Gastrocnemius medialis (tissue), 4 donors: ENCODE measurements around the gene KRT16. TPM values are rescaled to one million over a fixed set of nuclear protein-coding genes. Genes with fewer than 3 reads are reported as not detected.

Experiments used
- ATAC-seq, 2 donors: fragments of 150-250 bp; one replicate each; pipeline ENCODE4 v1.9.1; 2016
- DNase-seq, 2 donors: peaks; one replicate each; pipeline ENCODE4 v3.0.0-alpha.2; 2019
- H3K27ac ChIP-seq, 4 donors: fragments of 200-600 bp; sonication (generic); 1 replicate in 1 of 4; 2 replicates in 3 of 4; pipeline ENCODE4 v1.5.1; 2016 to 2018; ENCODE audit warnings: mild to moderate bottlenecking in 2 of 4, moderate library complexity in 1 of 4
- H3K27me3 ChIP-seq, 3 donors: fragments of 200-600 bp; sonication (generic) in 2 of 3; 1 replicate in 1 of 3; 2 replicates in 2 of 3; pipeline versions ENCODE4 v1.5.1 to v1.6.0; 2016 to 2019; ENCODE audit warnings: mild to moderate bottlenecking in 1 of 3, moderate library complexity in 1 of 3
- H3K36me3 ChIP-seq, 2 donors: fragments of 200-600 bp; sonication (generic) in 1 of 2; one replicate each; pipeline ENCODE4 v1.5.1; 2017 to 2018
- H3K4me1 ChIP-seq, 2 donors: fragments of 200-600 bp; sonication (generic) in 1 of 2; one replicate each; pipeline ENCODE4 v1.5.1; 2016 to 2017; ENCODE audit warnings: mild to moderate bottlenecking in 2 of 2
- H3K4me3 ChIP-seq, 4 donors: fragments of 200-600 bp; sonication (generic) in 3 of 4; 1 replicate in 1 of 4; 2 replicates in 3 of 4; pipeline ENCODE4 v1.5.1; 2016 to 2019; ENCODE audit warnings: mild to moderate bottlenecking in 2 of 4
- H3K9me3 ChIP-seq, 3 donors: fragments of 200-600 bp; sonication (generic) in 2 of 3; 1 replicate in 1 of 3; 2 replicates in 2 of 3; pipeline ENCODE4 v1.5.1; 2016 to 2019
- CTCF ChIP-seq, 5 experiments: fragments of 450-650 bp in 3 of 5; fragments of 200-600 bp in 2 of 5; sonication (generic) in 2 of 5; IDR thresholded peaks in 4 of 5; conservative IDR thresholded peaks in 1 of 5; 1 replicate in 4 of 5; 2 replicates in 1 of 5; pipeline ENCODE4 v1.5.1; 2016 to 2019; ENCODE audit warnings: antibody characterized with exemption in 5 of 5, mild to moderate bottlenecking in 3 of 5, moderate library complexity in 3 of 5
- POLR2A ChIP-seq, 2 donors: fragments of 450-650 bp; IDR thresholded peaks; one replicate each; pipeline ENCODE4 v1.6.1; 2017; ENCODE audit warnings: antibody characterized with exemption in 2 of 2, mild to moderate bottlenecking in 2 of 2, moderate library complexity in 2 of 2
- in situ Hi-C, 4 donors: fragments of 200-750 bp; cut with MboI; loops; one replicate each; pipeline versions ENCODE4 v1.15.0 to v1.8.0; 2017; ENCODE audit warnings: low sequenced_read_pairs in 4 of 4
- intact Hi-C: fragments of 100-400 bp; cut with DNase I; formaldehyde crosslinking; loops from one replicate; pipeline ENCODE4 v1.15.1; 2023; ENCODE audit warnings: low total_unique reads
- total RNA-seq, 4 donors: library from RNA; depleted of rRNA; stranded (reverse); fragments of >200 nt; gene quantifications; one replicate each; pipeline versions ENCODE4 v1.1.0 to v1.2.3, GENCODE V29; 2016

Gene KRT16
- total RNA-seq, 4 donors from 2014 or later, result 0.34 TPM; not detected in 3

GRCh38 chr17:41654678-41655607 is 42.4 kb upstream of the KRT16 start:
- no peaks in the 10 kb centered on the region for H3K27me3 ChIP-seq
- ATAC-seq (no peak), DNase-seq (no peak)
- no peak overlapping the region for H3K4me3 ChIP-seq
- H3K27ac ChIP-seq, result no peak overlapping the region
- no peaks in the 10 kb centered on the region for H3K9me3 ChIP-seq
- peaks cover 0 to 5% of the 10 kb centered on the region in 2 donors for H3K4me1 ChIP-seq
- in situ Hi-C loops (loop anchor here in 2 of 4 donors (25.0 kb wide), 2 partner anchors 843 to 1043 kb away; partner anchors contain the start of gene KRT10 (in 1 of the 2)), intact Hi-C loops (no loop called here)
- no peaks in the 10 kb centered on the region for H3K36me3 ChIP-seq
- TF ChIP-seq CTCF (IDR thresholded peaks at IDR 0.05 in 4 of 5, conservative IDR thresholded peaks at IDR 0.05 in 1 of 5) (no peak), POLR2A (IDR thresholded peaks at IDR 0.05) (no peak)

- ATAC-seq (no peak), DNase-seq (no peak)
- Histone ChIP-seq H3K27me3 (no peaks in the 10 kb centered on the region), H3K4me1 (peaks cover 0 to 5% of the 10 kb centered on the region in 2 donors), H3K27ac (no peak overlapping the region), H3K36me3 (no peaks in the 10 kb centered on the region), H3K9me3 (no peaks in the 10 kb centered on the region), H3K4me3 (no peak overlapping the region)
- intact Hi-C loops, result no loop called here
- in situ Hi-C loops, result loop anchor here in 2 of 4 donors (25.0 kb wide), 2 partner anchors 842 to 1042 kb away; partner anchors contain the start of gene KRT10 (in 1 of the 2)
- TF ChIP-seq CTCF (IDR thresholded peaks at IDR 0.05 in 4 of 5, conservative IDR thresholded peaks at IDR 0.05 in 1 of 5) (no peak), POLR2A (IDR thresholded peaks at IDR 0.05) (no peak)
Measured at GRCh38 chr17:41653892-41654677, 41.5 kb upstream of the KRT16 start.

- in situ Hi-C loops, result loop anchor here in 2 of 4 donors (25.0 kb wide), 2 partner anchors 841 to 1041 kb away; partner anchors contain the start of gene KRT10 (in 1 of the 2)
- Histone ChIP-seq H3K9me3 (no peaks in the 10 kb centered on the region), H3K4me1 (peaks cover 4 to 8% of the 10 kb centered on the region in 2 donors), H3K36me3 (no peaks in the 10 kb centered on the region), H3K4me3 (no peak overlapping the region), H3K27ac (no peak overlapping the region), H3K27me3 (no peaks in the 10 kb centered on the region)
- TF ChIP-seq POLR2A (IDR thresholded peaks at IDR 0.05), result no peak
- no peak for TF ChIP-seq CTCF (IDR thresholded peaks at IDR 0.05 in 4 of 5, conservative IDR thresholded peaks at IDR 0.05 in 1 of 5)
- DNase-seq (no peak), ATAC-seq (no peak)
- intact Hi-C loops, result no loop called here
Measured at GRCh38 chr17:41653421-41653820, 40.9 kb upstream of the KRT16 start.

GRCh38 chr17:41652461-41652970 is 39.9 kb upstream of the KRT16 start:
- ATAC-seq (no peak), DNase-seq (no peak)
- Histone ChIP-seq H3K27me3 (no peaks in the 10 kb centered on the region), H3K4me3 (no peak overlapping the region), H3K4me1 (peaks cover 7 to 16% of the 10 kb centered on the region in 2 donors), H3K9me3 (no peaks in the 10 kb centered on the region), H3K36me3 (no peaks in the 10 kb centered on the region), H3K27ac (no peak overlapping the region)
- TF ChIP-seq CTCF (IDR thresholded peaks at IDR 0.05 in 4 of 5, conservative IDR thresholded peaks at IDR 0.05 in 1 of 5), result no peak
- no peak for TF ChIP-seq POLR2A (IDR thresholded peaks at IDR 0.05)
- intact Hi-C loops, result no loop called here
- in situ Hi-C loops, result loop anchor here in 2 of 4 donors (25.0 kb wide), 2 partner anchors 840 to 1040 kb away; partner anchors contain the start of gene KRT10 (in 1 of the 2)
